Measurements from ENCODE around the gene ZFYVE28. TPM values are rescaled to one million over a fixed set of nuclear protein-coding genes. Genes with fewer than 3 reads are reported as not detected.

Gene ZFYVE28
- polyA plus RNA-seq, 1 of the 3 experiments (the other 2 are of a cell fraction) = 3.2 TPM

DNA sequence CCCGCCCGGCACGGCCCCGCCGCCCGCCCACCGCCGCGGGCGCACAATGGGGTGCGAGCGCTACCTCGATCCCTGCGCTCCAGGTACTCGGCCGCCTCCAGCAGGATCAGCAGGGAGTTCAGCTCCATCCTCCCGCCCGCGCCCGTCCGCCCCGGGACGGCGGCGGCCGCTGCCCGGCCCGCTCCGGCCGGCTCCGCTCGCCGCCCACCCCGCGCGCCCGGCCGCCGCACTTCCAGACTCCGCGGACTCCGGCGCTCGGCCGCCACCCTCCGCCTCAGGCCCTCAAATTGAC is 156.6 kb downstream of the ZFYVE28 start, which contains the start of gene MXD4:
Gene MXD4, minus strand, starts transcription at position 257 of the 292 bp plus-strand sequence. Its CDS starts 129 bp downstream, at position 128.
- Histone ChIP-seq H3K4me3 (ENCODE audit: low read depth in 2 of 2, low read length in 1 of 2) (peak within 1 kb of the TSS; percentile 83 to 87), H3K4me1 (ENCODE audit: control insufficient read depth in 1 of 2, insufficient read depth in 2 of 2, low read depth in 1 of 2, low read length in 1 of 2) (peaks cover 5 to 66% of the 10 kb centered on the region in 2 experiments; a peak in 2 of 4 replicates), H3K27me3 (ENCODE audit: insufficient read depth) (no peaks in the 10 kb centered on the region), H3K79me2 (ENCODE audit: insufficient read depth) (peaks cover 36% of the 10 kb centered on the region), H3K4me2 (peak within 1 kb of the TSS; percentile 96), H4K20me1 (ENCODE audit: insufficient read depth) (peaks cover 38% of the 10 kb centered on the region), H3K27ac (ENCODE audit: low read depth in 2 of 2, low read length in 1 of 2) (peak within 1 kb of the TSS; percentile 81 to 98), H3K9me3 (no peaks in the 10 kb centered on the region), H3K36me3 (replicated peaks in 1 of 2; ENCODE audit: control insufficient read depth in 1 of 2, insufficient read depth in 2 of 2, low read length in 1 of 2) (peaks cover 0 to 25% of the 10 kb centered on the region in 2 experiments), H3K9ac (peak within 1 kb of the TSS; percentile 83), H3K9me2 (no peaks in the 10 kb centered on the region), H3F3A (replicated peaks; ENCODE audit: insufficient read depth) (no peaks in the 10 kb centered on the region), H2AFZ (ENCODE audit: low read depth) (peak within 1 kb of the TSS; percentile 74; the same call in 1 of the 2 replicates)
- POLR2A ChIA-PET = interaction anchor here (0.7 to 1.0 kb wide), 4 partner anchors 23 to 625 kb away, joined by 3 read pairs; no protein-coding TSS in a partner anchor
- DNase-seq = no peak
- CTCF ChIA-PET = interaction anchor here (0.7 to 1.0 kb wide), 2 partner anchors 152 to 153 kb away, joined by 3 read pairs; no protein-coding TSS in a partner anchor
- TF ChIP-seq JUND (IDR thresholded peaks at IDR 0.05) = no peak
- TF ChIP-seq TAF1 (IDR thresholded peaks at IDR 0.05; ENCODE audit: borderline replicate concordance, low read depth, low read length) = peak; percentile 46; the same call in 1 of the 2 replicates
- no CpG with 5 or more reads among the region's 46 CpGs for WGBS (ENCODE audit: low lambda C conversion rate)

GRCh38 chr4:2261110-2261852 is 157.2 kb downstream of the ZFYVE28 start:
- peaks cover 43% of the 10 kb centered on the region for H4K20me1 ChIP-seq (ENCODE audit: insufficient read depth)
- peak overlapping the region; percentile 83 for H3K9ac ChIP-seq
- TF ChIP-seq YY1 (IDR thresholded peaks at IDR 0.05; ENCODE audit: low read depth) (peak; percentile 72), MXI1 (IDR thresholded peaks at IDR 0.05; ENCODE audit: low read depth, low read length) (peak; percentile 87), RCOR1 (IDR thresholded peaks at IDR 0.05; ENCODE audit: low read length) (no peak), ELF1 (IDR thresholded peaks at IDR 0.05) (no peak), IRF3 (IDR thresholded peaks at IDR 0.05; ENCODE audit: low read depth, low read length) (no peak), TEAD4 (IDR thresholded peaks at IDR 0.05; ENCODE audit: borderline replicate concordance, insufficient read depth) (no peak), CHD2 (IDR thresholded peaks at IDR 0.05; ENCODE audit: low read length, partially characterized antibody) (no peak), SIN3A (IDR thresholded peaks at IDR 0.05; ENCODE audit: borderline replicate concordance, low read depth, low read length) (no peak; the same call in 1 of the 2 replicates), TAF1 (IDR thresholded peaks at IDR 0.05; ENCODE audit: borderline replicate concordance, low read depth, low read length) (no peak), POLR2AphosphoS5 (IDR thresholded peaks at IDR 0.05; ENCODE audit: low read depth, low read length) (no peak), USF2 (IDR thresholded peaks at IDR 0.05; ENCODE audit: borderline replicate concordance, low read depth, low read length) (no peak)
- TF ChIP-seq, protein P1, sequence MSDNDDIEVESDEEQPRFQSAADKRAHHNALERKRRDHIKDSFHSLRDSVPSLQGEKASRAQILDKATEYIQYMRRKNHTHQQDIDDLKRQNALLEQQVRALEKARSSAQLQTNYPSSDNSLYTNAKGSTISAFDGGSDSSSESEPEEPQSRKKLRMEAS (IDR thresholded peaks at IDR 0.05; ENCODE audit: low read depth) = peak; percentile 47; the same call in 1 of the 2 replicates
- peak overlapping the region; percentile 53 to 92; a peak in 3 of 4 replicates for H3K27ac ChIP-seq (ENCODE audit: low read depth in 2 of 2, low read length in 1 of 2)
- H3K36me3 ChIP-seq (replicated peaks in 1 of 2; ENCODE audit: control insufficient read depth in 1 of 2, insufficient read depth in 2 of 2, low read length in 1 of 2) = peaks cover 0 to 25% of the 10 kb centered on the region in 2 experiments
- H3K4me1 ChIP-seq (ENCODE audit: control insufficient read depth in 1 of 2, insufficient read depth in 2 of 2, low read depth in 1 of 2, low read length in 1 of 2) = peaks cover 5 to 71% of the 10 kb centered on the region in 2 experiments; a peak in 2 of 4 replicates
- no peaks in the 10 kb centered on the region for H3K27me3 ChIP-seq (ENCODE audit: insufficient read depth)
- peak overlapping the region; percentile 83 to 87 for H3K4me3 ChIP-seq (ENCODE audit: low read depth in 2 of 2, low read length in 1 of 2)
- WGBS (ENCODE audit: low lambda C conversion rate) = 4% methylated on average over 5 of the region's 91 CpGs
- DNase-seq = peak; percentile 88
- H3K9me2 ChIP-seq = no peaks in the 10 kb centered on the region
- H3K9me3 ChIP-seq = no peaks in the 10 kb centered on the region
- H2AFZ ChIP-seq (ENCODE audit: low read depth) = no peak overlapping the region
- POLR2A ChIA-PET = interaction anchor here (1.0 to 1.3 kb wide), 3 partner anchors 10 to 152 kb away, joined by 3 to 6 read pairs (median 3); no protein-coding TSS in a partner anchor
- no peaks in the 10 kb centered on the region for H3F3A ChIP-seq (replicated peaks; ENCODE audit: insufficient read depth)
- H3K79me2 ChIP-seq (ENCODE audit: insufficient read depth) = peaks cover 38% of the 10 kb centered on the region
- CTCF ChIA-PET = interaction anchor here (1.0 to 1.7 kb wide), 2 partner anchors 41 to 152 kb away, joined by 3 to 4 read pairs; no protein-coding TSS in a partner anchor
- peak overlapping the region; percentile 91 for H3K4me2 ChIP-seq

Data from SK-N-SH (cell line).